Measurements from ENCODE around the gene ZFR2. TPM values are rescaled to one million over a fixed set of nuclear protein-coding genes. Genes with fewer than 3 reads are reported as not detected.
A peak's percentile ranks its signal among the peaks of the same experiment; 100 is the strongest.
"Not testable (repeated sequence)": the region's sequence is repeated elsewhere in the genome, so short reads cannot be mapped to it uniquely, and the experiment has no call there.

The ZFR2 gene
- total RNA-seq, 1 donor, result not detected

DNA sequence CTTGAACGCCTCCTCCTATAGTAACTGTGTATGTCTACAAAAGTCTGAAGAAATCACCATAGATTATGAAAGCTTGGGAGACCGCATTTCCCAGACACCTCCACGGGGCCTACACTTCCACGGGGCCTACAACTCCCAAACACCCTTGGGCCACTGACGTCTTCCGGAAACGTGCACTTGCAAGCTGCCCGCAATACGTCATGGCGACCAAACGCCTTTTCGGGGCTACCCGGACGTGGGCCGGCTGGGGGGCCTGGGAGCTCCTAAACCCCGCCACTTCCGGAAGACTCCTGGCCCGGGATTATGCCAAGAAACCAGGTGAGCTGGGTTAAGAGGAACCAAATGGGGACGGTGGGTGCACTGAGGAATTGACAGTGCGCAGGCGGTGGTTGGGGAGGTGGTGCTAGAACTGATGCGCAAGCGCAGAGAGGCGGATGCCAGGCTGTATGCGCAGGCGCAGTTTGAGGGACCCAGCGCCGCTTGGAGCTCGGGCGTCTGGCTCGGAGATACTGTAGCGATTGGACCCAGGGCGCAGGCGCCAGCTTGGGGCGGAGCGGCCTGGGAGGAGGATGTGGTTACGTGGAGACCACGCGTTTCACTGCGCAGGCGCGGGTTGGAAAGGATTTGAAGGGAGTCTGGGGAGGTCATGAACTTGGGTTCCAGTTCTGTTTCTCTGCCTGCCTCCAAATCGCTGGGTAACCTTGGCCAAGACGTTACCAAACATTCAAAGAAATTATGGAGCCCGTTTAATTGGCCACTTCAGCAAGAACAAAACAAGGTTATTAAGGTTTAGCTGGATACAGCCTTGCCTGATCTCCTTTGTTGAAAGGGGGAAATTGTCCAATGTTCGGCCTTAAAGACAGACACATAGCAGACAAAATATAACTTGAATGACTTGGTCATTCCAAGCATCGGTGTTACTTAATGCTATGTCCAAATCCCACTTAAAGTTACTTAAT is 106.1 kb downstream of the ZFR2 start, which contains the start of gene MRPL54:
MRPL54 (plus strand) TSS at position 182 of the 959 bp plus-strand sequence; CDS start at position 201, 19 bp downstream.
- TF ChIP-seq, protein P1, sequence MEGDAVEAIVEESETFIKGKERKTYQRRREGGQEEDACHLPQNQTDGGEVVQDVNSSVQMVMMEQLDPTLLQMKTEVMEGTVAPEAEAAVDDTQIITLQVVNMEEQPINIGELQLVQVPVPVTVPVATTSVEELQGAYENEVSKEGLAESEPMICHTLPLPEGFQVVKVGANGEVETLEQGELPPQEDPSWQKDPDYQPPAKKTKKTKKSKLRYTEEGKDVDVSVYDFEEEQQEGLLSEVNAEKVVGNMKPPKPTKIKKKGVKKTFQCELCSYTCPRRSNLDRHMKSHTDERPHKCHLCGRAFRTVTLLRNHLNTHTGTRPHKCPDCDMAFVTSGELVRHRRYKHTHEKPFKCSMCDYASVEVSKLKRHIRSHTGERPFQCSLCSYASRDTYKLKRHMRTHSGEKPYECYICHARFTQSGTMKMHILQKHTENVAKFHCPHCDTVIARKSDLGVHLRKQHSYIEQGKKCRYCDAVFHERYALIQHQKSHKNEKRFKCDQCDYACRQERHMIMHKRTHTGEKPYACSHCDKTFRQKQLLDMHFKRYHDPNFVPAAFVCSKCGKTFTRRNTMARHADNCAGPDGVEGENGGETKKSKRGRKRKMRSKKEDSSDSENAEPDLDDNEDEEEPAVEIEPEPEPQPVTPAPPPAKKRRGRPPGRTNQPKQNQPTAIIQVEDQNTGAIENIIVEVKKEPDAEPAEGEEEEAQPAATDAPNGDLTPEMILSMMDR (IDR thresholded peaks at IDR 0.05; ENCODE audit: insufficient read depth, low read length), result no peak
- peak within 1 kb of the TSS; percentile 96 for H3K4me3 ChIP-seq (ENCODE audit: low read depth, low read length)
- DNase-seq (ENCODE audit: low read depth), result peak; percentile 99

DNA sequence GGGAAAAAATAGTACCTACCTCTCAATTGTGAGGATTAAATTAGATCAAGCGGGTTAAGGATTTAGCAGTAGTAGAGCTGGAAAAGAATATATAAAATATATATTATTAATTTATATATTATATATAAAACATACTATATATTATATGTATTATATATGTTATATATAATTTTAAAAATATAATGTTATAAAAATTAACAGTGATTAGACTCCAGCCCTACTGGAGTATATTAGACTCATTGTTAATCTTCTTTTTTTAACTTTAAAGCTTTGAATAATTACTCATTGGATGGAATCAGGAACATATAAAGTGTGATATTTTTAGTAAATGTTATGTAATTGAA is 106.7 kb downstream of the ZFR2 start:
- DNase-seq (ENCODE audit: low read depth), result no peak
- TF ChIP-seq, protein P1 (IDR thresholded peaks at IDR 0.05; ENCODE audit: insufficient read depth, low read length), result no peak
- H3K4me3 ChIP-seq (ENCODE audit: low read depth, low read length), result no peak overlapping the region

DNA sequence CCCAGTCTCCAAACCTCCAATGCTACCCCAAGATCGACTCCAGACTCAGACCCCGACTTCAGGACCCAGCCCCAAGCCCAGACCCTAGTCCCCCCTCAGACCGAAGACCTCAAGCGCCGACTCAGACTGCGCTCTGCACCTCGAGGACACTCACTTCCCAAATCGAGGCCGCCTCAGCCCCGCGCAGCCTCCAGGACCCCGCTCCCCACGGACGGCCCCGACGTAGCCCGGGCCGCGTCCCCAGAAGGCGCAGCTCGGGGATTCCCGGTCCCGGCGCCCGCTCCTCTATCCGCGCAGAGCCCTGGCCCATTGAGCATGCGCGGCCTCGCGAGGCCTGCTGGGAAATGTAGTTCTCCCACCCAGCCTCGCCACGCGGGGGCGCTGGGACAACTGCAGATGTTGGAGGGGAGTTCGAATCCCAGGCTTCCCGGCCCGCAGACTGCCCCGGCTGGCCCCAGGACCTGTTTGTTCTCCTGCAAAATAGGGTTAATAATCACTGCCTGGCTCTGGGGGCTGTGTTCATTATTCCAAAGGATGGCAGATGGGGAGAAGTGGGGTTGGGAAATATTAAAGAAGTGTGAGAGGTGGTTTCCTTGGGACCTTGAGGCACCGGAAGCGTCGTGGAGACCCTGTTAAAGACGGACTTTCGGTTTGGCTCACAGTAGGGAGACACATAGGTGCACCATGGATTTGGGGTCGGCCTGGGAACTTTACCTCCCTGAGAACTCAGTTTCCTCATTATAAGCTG is 107.3 kb downstream of the ZFR2 start, which contains the start of gene APBA3:
APBA3 (minus strand) TSS at position 311 of the 748 bp plus-strand sequence. CDS start 1,428 bp downstream, outside the sequence.
- peak within 1 kb of the TSS; percentile 96 for H3K4me3 ChIP-seq (ENCODE audit: low read depth, low read length)
- DNase-seq (ENCODE audit: low read depth), result peak; percentile 85
- TF ChIP-seq, protein P1 (IDR thresholded peaks at IDR 0.05; ENCODE audit: insufficient read depth, low read length), result peak; percentile 67

DNA sequence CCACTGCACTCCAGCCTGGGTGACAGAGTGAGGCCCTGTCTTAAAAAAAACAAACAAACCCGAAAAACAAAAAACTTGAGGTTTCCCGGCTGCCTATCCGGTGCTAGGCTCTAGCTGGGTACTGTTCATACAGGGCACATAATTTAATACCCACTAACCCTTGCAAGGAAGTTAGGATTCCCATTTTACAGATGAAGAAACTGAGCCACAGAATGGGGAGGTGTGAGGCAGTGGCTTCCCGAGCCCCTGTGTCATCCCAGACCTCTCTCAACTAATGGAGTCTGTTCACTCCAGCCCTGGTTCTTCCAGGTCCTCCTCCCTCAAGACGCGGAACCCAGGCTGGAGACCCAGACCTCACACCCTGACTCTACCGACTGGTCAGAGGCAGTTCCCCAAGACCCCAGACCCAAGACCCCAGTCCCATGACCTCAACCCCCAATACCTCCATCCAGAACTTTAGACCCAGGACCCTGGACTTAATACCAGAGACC is 107.9 kb downstream of the ZFR2 start:
- peak; percentile 19 for DNase-seq (ENCODE audit: low read depth)
- TF ChIP-seq, protein P1 (IDR thresholded peaks at IDR 0.05; ENCODE audit: insufficient read depth, low read length), result no peak
- H3K4me3 ChIP-seq (ENCODE audit: low read depth, low read length), result peak overlapping the region; percentile 96

DNA sequence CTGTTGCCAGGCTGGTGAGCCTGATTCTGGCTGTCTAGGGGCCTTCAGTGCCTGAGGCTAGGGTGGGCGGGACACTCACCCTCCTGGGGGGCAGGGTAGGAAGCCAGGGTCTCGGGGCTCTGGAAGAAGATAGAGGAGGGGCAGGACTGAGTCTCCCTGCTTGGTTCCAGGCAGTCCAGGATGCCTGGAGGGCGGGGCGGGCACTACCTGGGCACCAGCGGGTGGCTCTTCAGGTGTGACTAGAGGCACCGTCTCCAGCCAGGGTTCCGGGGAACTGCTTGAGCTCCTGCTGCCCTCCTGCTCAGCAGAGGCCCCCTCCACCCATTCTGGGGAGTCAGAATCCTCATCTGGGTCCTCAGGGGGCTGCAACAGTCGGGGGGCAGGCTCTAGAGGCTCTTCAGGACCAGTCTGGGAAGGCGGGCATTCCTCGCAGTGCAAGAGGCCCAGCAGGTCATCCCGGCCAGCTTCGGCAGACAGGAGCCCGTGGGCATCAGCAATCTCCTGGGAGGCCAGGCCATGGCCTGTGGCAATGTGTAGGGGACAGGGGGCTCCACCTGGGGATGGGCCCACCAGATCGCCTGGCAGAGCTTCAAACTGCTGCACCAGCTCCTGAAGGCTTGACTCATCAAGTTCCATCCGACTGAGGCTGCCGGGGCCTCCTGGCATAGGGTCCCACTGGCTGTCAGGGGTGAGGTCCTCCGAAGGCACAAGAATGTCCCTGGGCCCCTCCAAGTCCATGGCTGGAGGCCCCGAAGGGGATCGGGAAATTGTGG is 109.2 kb downstream of the ZFR2 start:
- H3K4me3 ChIP-seq (ENCODE audit: low read depth, low read length), result no peak overlapping the region
- DNase-seq (ENCODE audit: low read depth), result no peak
- TF ChIP-seq, protein P1 (IDR thresholded peaks at IDR 0.05; ENCODE audit: insufficient read depth, low read length), result no peak

DNA sequence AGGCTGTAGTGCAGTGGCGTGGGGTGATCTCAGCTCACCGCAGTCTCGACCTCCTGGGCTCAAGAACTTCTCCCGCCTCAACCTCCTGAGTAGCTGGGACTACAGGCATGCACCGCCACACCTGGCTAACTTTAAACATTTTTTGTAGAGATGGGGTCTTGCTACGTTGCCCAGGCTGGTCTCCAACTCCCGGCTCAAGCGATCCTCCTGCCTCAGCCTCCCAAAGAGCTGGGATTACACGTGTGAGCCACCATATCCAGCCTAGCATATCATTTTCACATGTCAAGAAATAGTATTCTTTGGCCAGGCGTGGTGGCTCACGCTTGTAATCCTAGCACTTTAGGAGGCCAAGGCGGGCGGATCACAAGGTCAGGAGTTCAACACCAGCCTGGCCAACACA is 110.5 kb downstream of the ZFR2 start:
- H3K4me3 ChIP-seq (ENCODE audit: low read depth, low read length); DNase-seq (ENCODE audit: low read depth): not testable (repeated sequence)

DNA sequence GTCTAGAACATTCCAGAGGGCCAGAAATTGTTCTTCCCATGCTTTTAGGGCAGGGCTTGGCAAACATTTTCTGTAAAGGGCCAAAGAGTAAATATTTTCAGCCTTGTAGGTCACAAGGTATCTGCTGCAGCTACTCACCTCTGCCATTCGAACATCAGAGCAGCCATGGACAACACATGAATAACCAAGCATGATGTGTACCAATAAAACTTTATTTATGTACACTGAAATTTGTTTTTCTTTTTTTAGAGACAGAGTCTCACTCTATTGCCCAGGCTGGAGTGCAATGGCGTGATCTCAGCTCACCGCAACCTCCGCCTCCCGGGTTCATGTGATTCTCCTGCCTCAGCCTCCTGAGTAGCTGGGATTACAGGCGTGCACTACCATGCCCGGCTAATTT is 111.1 kb downstream of the ZFR2 start:
- DNase-seq (ENCODE audit: low read depth); H3K4me3 ChIP-seq (ENCODE audit: low read depth, low read length): not testable (repeated sequence)

Data from fibroblast of the aortic adventitia (primary cell).